Urothelium cell line (cell line): ENCODE measurements around the gene VIPR2.

Source experiments
- DNase-seq: peaks from one replicate; pipeline ENCODE4 v3.0.0; 2011; ENCODE audit warnings: low spot score, mixed read lengths
- FAIRE-seq: peaks from 2 replicates; lab custom pipeline; 2011; peaks lifted over from hg19 to GRCh38; lab: Jason Lieb, UNC

VIPR2 gene

DNA sequence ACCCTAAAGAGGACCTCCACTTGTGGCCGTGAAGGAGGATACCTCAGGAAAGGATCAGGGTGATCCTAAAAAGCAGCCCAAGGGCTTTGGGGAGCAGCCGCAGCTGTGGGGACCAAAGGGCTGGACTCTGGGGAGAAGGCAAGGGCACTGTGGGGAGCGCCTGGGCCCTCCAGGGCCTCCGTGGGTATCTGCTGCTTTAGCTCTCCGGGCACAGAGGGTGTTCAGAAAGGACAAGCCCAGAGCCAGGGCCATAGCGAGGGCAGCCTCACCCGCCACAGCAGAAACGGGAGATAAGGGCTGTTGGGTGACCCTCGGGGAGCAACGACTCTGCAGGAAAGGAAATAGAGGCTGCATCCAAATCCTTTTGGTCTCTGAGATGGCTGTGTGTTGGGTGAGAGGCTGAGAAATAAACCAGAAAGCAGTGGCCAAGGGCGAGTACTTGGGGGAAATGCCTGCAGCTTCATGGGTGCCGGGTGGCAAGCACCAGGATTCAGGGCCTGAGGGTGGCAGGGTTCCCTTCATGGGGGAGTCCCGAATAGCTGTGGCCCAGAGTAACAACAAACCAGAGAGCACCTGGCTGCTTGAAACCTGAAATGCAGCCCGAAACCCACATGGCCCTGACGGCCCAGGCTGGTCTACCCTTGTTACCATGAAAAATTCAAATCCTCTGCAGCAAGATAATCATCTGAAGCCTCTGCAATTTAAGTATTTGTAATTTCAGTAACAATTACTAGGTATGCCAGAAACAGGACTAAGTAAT is 95.2 kb downstream of the VIPR2 start:
- FAIRE-seq (no peak), DNase-seq (no peak)

DNA sequence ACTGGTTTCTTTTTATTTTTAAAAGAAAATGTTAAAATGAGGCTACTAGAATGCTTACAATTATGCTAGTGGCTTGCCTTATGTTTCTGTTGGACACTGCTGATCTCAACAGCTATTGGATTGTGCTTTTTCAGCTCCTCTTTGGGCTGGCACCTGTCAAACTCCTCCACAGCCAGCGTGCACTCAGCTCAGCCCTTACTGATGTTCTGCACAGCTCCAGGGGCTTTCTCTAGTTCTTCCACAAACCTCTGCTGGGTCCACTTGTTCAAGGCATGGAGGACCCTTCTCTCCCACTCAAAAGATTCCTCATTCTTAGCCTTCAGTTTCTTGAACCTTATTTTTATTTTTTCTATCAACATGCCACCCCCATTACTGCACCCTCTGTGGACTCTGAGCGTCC is 96.0 kb downstream of the VIPR2 start:
- DNase-seq = no peak
- FAIRE-seq = no peak

DNA sequence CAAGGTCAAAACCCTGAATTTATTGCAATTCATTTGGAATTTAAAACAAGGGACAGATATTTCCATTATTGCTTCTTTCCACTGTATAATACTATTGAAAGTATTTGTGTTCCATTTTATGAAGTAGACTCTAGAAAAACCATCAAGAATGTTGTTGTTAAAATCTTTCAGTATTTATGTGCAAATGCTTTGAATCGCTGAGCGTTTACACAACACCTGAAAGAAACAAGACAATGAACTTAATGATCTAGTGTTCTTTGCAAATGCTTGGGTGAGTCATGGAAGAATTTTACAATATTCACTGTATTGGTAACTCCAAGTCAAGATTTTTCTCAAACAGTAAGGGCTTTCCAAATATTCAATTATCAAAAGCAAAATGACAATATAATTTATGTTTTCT is 97.1 kb downstream of the VIPR2 start:
- no peak for DNase-seq
- no peak for FAIRE-seq

DNA sequence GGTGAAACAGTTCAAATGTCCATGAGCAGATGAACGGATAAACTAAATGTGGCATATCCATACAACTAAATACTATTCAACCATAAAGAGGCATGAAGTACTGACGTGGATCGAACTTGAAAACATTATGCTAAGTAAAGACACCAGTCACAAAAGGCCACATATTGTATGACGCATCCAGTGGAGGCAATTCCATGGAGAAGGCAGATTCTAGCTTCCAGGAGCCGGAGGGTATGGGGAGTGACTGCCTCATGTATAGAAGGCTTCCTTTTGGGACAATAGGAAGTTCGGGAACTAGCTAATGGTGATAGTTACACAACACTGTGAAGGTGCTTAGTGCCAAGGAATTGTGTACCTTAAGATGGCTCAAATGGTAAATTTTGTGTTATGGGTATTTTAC is 98.4 kb downstream of the VIPR2 start:
- no peak for FAIRE-seq
- DNase-seq = no peak

DNA sequence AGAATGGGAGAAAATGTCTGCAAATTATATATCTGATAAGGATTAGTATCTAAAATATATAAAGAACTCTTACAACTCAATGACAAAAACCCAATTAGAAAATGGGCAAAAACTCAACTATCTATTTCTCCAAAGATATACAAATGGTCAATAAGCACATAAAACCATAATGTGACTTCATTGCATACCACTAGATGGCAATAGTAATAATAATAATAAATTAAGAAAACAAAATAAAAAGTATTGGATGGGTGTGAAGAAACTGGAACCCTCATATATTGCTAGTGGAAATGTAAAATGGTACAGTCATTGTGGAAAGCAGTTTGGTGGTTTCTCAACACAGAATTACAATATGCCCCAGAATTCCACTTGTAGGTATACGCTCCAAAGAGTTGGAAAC is 98.8 kb downstream of the VIPR2 start:
- DNase-seq (no peak), FAIRE-seq (no peak)

DNA sequence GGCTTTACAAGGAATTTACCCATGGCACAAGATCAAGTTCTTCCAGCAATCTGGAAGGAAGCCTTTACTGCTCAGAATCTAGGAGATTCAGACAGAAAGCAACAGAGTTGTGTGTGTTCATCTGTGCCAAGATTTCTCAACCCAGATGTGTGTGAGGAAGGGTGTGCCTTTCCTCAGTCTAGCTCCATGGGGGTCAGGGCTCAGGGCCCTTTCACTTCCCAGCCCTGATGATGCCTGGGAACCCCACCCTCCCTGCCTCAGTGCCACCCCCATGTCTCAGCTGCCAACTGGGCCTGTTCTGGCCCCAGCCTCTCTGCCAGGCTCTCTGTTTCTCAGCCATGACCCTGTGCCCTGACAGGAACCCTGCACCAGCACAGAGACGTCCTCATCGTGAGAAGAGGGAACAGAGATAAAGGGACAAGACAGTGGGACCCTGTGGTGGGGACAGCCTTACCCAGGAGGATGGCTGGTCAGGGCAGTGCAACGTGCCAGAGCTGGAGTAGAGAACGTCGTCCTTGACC is 102.0 kb downstream of the VIPR2 start:
- DNase-seq = no peak
- FAIRE-seq = no peak

DNA sequence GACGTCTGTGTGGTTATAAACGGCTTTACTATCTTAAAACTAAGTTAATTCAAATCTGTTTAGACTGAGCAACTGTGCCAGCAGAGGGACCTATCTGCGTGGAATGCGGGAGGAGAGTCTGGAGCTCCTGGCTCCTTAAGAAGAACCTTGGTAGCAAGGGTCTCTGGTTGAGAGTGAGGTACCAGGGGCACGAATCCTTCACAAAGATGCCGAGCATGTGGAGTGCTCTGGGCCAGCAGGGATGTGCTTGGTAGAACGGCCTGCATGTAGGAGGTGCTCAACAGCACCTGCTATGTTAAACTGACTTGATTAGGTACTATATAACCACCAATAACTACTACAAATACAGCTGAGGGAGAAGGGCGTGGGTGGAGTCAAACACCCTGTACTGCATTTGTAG is 102.6 kb downstream of the VIPR2 start:
- FAIRE-seq = no peak
- DNase-seq = no peak

DNA sequence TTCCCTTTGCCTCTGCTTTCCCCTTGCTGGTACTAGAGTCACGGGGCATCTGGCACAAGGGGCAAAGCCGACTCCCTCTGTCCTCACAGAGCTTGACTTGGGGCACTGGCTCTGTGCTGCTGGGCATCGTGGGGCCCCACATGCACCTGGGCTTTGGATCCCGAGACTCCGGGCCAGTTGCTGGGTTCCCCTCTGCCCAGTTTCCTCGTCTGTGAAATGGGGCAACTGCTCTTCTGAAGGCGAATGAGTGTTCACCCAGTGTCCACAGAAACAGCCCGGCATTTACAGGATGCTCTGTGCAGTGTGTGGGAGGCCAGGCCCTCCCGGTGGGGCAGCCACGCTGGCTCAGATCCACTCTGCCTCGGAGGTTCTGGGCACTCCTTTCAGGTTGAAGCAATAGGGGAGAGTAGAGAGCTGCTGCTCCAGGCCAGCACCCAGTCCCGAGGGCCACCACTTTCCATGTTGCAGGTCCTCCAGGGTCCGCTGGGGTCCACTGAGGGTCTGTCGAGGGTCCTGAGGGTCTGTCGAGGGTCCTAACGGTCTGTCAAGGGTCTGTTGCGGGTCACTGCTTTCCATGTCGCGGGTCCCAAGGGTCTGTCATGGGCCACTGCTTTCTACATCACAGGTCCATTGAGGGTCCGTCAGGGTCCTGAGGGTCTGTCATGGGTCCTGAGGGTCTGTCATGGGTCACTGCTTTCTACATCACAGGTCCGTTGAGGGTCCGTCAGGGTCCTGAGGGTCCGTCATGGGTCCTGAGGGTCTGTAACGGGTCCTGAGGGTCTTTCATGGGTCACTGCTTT is 103.6 kb downstream of the VIPR2 start:
- DNase-seq (no peak), FAIRE-seq (no peak)

DNA sequence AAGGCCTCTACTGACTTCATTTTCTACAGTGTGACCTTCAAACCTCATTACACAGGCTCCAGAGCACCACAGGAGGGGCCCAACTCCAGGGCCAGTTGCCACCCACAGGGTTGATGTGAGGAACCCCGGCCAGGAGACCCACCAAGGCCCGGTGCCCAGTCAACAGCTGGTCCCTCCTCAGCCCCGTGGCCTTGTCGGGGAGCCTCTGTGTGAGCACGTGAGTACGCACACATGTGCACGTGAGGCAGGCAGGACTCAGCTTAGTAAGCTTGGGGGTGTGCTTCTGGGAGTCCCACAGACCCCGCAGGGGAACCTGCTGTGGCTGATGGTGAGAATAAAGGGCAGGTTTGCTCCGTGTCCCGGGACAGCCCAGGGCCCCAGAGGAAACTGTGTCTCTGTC is 104.5 kb downstream of the VIPR2 start:
- FAIRE-seq (no peak), DNase-seq (no peak)

DNA sequence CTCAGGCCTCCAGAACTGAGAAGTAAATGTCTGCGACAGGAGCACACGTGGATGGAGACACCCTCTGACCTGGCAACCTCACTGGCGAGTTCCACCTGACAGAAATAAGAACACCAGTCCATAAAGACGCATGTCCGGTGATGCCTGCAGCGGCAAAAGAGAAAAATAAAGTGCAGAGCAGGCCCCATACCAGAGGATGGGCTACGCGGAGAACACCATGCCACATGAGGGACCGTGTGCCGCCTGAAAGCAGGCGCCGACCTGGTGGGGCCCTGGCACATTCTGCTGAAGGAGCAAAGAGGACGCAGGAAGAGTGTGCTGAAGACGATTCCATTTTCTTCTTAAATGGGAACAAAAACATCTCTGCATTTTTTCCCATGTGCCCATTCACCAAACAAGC is 105.0 kb downstream of the VIPR2 start:
- FAIRE-seq (no peak), DNase-seq (no peak)

DNA sequence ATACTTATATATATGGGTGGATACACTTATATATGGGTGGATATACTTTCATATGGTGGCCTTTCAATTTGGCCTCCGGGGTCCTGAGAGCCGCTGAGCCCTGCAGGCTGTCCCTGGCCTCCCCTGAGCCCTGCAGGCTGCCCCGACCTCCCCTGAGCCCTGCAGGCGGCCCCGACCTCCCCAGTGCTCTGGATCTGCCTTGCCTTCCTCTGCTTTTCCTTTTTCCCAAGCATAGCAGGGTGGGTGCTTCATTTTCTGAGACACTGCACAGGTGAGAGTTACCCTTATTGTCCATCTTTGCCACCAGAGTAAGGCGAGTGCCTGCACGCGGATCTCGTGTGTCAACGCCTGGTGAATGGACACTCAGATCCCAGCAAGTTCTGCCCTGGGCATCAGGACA is 106.6 kb downstream of the VIPR2 start:
- no peak for FAIRE-seq

DNA sequence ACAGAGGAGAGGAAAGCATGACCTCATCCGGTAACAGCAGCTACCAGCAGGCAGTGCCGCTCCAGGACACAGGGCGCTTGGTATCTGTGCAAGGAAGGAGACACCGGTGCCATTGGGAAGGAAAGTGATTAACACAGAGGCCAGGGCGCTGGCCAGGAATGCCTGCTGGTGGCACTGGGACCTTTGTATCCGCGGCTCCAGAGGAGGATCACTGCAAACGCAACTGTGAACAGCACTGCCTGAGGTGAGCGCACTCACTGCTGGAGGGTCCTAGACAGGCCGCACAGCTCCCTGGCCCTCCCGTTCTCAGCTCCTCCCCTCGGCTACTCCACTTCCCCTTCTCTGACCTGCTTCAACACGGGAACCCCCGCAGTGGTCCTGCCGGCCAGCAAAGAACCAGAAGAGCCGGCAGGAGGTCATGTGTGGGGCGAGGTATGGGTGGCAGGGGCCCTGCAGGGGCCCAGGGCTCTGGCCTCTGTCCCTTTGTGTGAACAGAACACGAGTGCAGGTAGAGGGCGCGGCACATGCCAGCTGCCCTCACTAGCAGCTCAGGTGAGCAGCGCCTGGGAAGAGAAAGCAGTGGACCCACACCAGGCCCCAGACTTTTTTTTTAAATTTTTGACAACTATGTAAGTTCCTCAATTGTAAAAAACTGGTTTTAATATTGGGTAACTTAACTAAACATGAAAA is 107.6 kb downstream of the VIPR2 start:
- no peak for FAIRE-seq
- no peak for DNase-seq

More for the DNA sequence above, 106.6 kb downstream of the VIPR2 start:
- DNase-seq = no peak

DNA sequence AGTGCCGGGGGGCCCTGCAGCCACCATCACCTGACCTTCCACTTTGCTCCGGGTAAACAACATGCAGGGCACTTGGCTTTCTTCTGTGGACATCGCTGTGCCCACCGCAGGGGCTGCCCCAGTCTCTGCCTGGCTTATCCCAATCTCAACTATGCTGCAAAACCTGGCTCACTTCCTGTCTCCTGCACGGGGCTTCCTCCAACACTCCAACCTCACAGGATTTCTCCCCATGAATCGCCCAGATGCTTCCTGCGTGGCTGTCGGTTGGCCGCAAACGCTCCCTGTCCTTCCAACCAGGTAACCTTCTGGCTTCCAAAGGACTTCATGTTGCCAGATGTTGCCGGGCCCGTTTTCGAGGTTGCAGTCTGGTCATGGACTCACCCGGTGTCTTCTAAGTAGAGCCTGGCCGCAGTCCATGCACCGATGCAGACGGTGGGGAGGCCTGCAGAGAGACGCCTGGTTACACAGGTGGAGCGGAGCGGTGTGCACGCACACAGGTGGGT is 109.0 kb downstream of the VIPR2 start:
- no peak for FAIRE-seq
- DNase-seq = no peak

DNA sequence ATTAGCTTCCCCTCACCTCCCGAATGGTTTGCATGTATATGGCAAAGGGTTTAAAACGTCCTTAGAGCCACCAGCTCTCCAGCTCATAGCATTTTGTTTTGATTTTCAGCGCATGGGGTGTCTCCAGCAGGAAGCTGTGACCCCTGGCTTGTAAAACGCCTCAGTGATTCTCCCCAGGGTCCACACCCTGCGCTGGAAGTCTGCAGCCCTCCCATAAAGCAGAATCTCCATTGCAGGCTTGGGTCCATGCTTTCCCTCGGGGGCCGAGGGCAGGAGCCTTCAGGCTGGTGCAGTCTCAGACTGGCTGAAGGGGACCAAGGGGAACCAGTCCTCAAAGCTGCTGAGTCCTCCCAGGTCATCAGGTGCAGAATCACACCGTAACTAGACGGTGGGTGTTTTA is 109.7 kb downstream of the VIPR2 start:
- no peak for DNase-seq
- no peak for FAIRE-seq

DNA sequence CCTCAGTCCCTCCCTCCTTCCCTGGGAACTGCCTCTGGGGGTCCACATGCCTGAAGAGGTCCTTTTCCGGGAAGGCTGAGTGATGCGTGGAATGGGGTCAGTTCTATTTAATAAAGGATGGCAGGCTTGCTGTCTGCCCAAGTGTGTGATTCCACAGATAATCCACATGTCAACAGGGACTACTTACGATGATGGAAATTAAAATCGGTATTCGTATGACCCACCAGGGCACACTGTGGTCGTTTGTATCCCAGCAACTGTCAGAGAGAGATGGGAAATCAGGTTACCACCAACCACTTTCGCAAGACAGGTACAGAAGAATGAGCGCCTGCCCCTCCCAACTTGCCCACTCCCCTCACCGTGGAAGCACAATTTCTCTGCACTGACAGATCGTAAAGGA is 110.3 kb downstream of the VIPR2 start:
- FAIRE-seq = no peak
- no peak for DNase-seq

DNA sequence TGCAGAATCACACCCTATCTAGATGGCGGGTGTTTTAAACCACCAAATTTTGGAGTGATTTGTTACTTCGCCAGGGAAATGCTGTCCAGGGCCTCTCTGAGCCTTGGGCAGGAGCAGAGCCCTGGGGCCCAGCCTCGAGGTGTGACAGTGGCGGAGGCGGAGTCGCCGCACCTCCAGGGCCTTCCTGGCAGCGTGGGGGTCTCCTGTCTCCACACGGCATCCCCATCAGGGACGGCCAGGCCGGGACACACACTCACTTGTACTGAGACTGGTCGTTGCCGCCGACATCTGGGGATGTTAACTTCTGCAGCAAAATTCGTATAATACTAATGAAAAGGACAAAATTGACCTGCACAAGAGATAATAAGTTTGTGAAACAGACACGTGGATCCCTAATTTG is 110.7 kb downstream of the VIPR2 start:
- no peak for FAIRE-seq
- DNase-seq = no peak

DNA sequence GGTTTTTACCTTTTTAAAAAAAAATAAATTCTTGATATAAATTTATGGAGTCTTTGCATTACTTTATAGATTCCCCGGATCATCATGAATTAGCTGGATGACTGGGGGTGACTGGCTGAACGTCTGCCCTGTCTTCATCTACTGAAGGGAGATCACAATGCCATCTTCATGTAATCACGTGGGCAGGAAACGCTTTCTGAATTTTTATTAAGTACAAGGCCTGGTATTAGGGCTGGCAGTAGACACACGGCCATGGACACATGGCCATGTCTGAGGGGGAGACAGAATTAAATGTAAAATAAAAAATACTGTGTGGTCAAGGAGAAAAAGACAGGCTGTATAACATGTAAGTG is 111.2 kb downstream of the VIPR2 start:
- FAIRE-seq (no peak), DNase-seq (no peak)

DNA sequence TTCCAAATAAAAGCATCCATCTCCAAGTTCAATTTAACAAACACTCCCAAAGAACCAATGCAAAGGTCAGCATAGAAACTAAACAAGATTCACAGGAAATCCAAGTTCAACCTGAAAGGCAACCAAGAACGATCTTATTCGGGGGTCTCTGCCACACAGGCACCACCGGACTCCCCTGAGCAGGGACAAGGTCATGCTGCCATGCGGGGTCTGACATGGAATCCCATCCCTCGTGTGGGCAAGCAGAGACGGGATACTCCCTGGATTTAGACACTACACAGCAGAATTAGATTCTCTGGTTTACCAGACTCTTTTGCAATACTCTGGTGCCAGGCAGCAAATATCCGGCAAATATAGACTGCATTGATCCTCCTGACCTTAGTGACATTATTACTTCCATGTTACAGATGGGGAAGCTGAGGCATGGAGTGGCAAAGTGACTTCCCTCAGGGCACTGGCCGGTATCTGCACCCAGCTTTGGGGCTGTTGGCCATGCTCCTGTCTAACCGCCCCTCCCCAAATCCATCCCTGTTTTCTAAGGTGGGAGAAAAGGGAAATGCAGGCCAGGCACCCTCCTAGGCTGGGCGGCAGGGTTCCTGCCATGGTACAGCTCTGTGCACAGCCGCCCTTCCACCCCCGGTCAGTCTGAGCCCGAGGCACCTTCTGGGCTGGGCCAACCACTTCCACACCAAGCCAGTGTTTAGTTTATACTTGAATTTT is 111.8 kb downstream of the VIPR2 start:
- FAIRE-seq = no peak
- DNase-seq = no peak

DNA sequence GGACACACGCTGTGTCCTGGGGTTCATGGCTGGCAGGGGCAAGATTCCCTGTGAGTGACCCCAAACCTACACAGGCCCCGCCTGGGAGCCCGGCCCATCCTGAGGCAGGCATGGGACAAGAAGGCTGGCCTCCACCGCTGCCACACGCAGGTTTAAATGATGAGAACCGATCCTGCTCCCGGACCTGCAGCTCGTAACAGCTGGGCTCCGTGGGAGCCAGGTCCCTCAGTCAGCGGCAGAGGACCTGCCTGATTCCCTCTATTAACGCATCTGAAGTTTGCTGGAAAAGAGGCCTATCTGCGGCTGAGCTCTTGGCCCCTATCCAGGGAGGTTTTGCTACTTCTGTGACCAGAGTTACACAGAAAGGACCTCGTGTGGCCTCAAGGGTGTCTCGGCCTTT is 112.3 kb downstream of the VIPR2 start:
- no peak for FAIRE-seq
- DNase-seq = no peak

DNA sequence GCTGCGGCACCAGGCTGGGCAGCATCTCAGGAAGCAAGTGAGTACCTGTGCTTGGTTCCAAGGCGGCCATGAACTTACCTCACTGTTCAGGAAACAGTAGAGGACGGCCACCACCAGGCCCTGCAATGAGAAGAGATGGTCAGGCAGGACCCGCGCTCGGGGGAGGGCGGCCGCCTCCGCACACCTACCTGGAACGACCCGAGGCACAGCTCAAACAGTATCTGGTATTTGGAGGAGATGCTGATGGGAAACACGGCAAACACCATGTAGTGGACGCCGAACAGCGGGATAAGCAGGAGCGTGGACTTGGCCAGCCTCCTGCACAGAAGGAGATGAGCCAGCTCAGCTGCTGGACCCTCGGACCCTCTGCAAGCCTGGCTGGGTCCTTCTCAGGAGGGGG is 112.9 kb downstream of the VIPR2 start:
- DNase-seq = no peak
- no peak for FAIRE-seq

DNA sequence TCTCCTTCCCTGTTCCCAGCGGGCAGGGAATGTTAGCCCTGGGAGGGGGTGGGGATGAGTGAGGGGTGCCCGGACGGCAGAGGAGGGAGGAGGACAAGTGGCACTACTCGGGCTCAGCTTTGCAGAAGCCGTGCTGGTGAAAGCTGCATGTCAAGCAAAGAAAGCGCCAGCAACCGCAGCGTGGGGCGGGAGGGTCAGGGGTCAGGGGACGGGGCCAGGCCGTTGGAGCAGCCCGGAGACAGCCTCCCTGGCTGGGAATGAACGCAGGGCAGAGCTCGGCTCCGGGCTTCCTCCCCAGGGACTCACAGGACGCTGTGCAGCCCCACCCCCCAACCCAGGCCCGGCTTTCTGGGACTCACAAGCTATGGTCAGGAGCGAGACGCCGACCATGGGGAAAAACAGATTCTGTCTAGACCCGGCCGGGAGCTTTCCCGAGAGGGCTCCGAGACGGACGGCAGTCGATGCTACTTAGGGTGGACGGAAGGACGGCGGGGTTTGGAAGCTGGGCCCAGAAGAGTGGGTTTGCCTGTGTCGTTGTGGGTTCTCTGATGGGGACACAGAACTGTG is 113.4 kb downstream of the VIPR2 start:
- DNase-seq (no peak), FAIRE-seq (no peak)
